Mesenchymal stem cell (in vitro differentiated cells and primary cell): ENCODE data around the gene ATG2A.

Source experiments
- DNase-seq: peaks from one replicate; pipeline ENCODE4 v3.0.0-alpha.2; 2013
- H2AFZ ChIP-seq: one replicate; pipeline ENCODE4 v1.6.1; 2013; ENCODE audit warnings: low read depth, mild to moderate bottlenecking, control low read depth, inconsistent platforms, low read length, moderate library complexity
- H2AK5ac ChIP-seq: 2 replicates; pipeline ENCODE4 v1.6.1; 2013; ENCODE audit warnings: low read length, moderate library complexity, mild to moderate bottlenecking, inconsistent platforms; ENCODE audit not compliant: severe bottlenecking
- H2BK120ac ChIP-seq: one replicate; pipeline ENCODE4 v1.6.1; 2013; ENCODE audit warnings: low read depth, mild to moderate bottlenecking, inconsistent platforms, low read length, moderate library complexity
- H2BK12ac ChIP-seq, 2 experiments: one replicate each; pipeline ENCODE4 v1.6.1; 2013; ENCODE audit warnings: inconsistent platforms in 2 of 2, low read length in 2 of 2, mild to moderate bottlenecking in 2 of 2, moderate library complexity in 2 of 2, control low read depth in 1 of 2
- H2BK15ac ChIP-seq: one replicate; pipeline ENCODE4 v1.6.1; 2013; ENCODE audit warnings: mild to moderate bottlenecking, low read depth, inconsistent platforms; ENCODE audit not compliant: poor library complexity, severe bottlenecking
- H2BK5ac ChIP-seq: 2 replicates; pipeline ENCODE4 v1.6.1; 2013; ENCODE audit warnings: low read depth, mild to moderate bottlenecking, low read length, control low read depth, inconsistent platforms; ENCODE audit not compliant: poor library complexity, severe bottlenecking
- H3K14ac ChIP-seq, 2 experiments: one replicate each; pipeline ENCODE4 v1.6.1; 2013; ENCODE audit warnings: inconsistent platforms in 2 of 2, low read length in 2 of 2, control low read depth in 1 of 2, mild to moderate bottlenecking in 1 of 2, moderate library complexity in 1 of 2
- H3K18ac ChIP-seq, 2 experiments: one replicate each; pipeline ENCODE4 v1.6.1; 2013; ENCODE audit warnings: inconsistent platforms in 2 of 2, low read length in 2 of 2, control low read depth in 1 of 2, low read depth in 1 of 2, mild to moderate bottlenecking in 1 of 2
- H3K23ac ChIP-seq, 2 experiments: one replicate each; pipeline ENCODE4 v1.6.1; 2013; ENCODE audit warnings: inconsistent platforms in 2 of 2, low read length in 2 of 2, mild to moderate bottlenecking in 2 of 2, moderate library complexity in 2 of 2, control low read depth in 1 of 2
- H3K27ac ChIP-seq: 2 replicates; pipeline ENCODE4 v1.5.1; 2013; ENCODE audit warnings: mild to moderate bottlenecking, moderate library complexity, low read length, control low read depth, inconsistent platforms; ENCODE audit not compliant: poor library complexity, severe bottlenecking
- H3K27me3 ChIP-seq, 2 experiments: 2 replicates each; pipeline versions ENCODE4 v1.6.1 to v1.7.0; 2013; ENCODE audit warnings: low read length in 2 of 2, mild to moderate bottlenecking in 2 of 2, moderate library complexity in 2 of 2, control low read depth in 1 of 2, inconsistent platforms in 1 of 2; ENCODE audit not compliant: control insufficient read depth in 1 of 2, insufficient read depth in 1 of 2
- H3K36me3 ChIP-seq, 2 experiments: 2 replicates each; pipeline versions ENCODE4 v1.6.1 to v1.7.0; 2013; ENCODE audit warnings: low read length in 2 of 2, control low read depth in 1 of 2, inconsistent platforms in 1 of 2, low read depth in 1 of 2, mild to moderate bottlenecking in 1 of 2; ENCODE audit not compliant: insufficient read depth in 2 of 2, control insufficient read depth in 1 of 2
- H3K4ac ChIP-seq, 2 experiments: one replicate each; pipeline ENCODE4 v1.6.1; 2013; ENCODE audit warnings: inconsistent platforms in 2 of 2, low read length in 2 of 2, mild to moderate bottlenecking in 2 of 2, moderate library complexity in 2 of 2, control low read depth in 1 of 2, low read depth in 1 of 2
- H3K4me1 ChIP-seq: 2 replicates; pipeline ENCODE4 v1.6.1; 2013; ENCODE audit warnings: low read depth, low read length, control low read depth; ENCODE audit not compliant: control insufficient read depth, insufficient read depth
- H3K4me2 ChIP-seq: 2 replicates; pipeline ENCODE4 v1.6.1; 2013; ENCODE audit warnings: low read length, mild to moderate bottlenecking, inconsistent platforms; ENCODE audit not compliant: poor library complexity, severe bottlenecking
- H3K4me3 ChIP-seq, 2 experiments: 2 replicates each; pipeline versions ENCODE4 v1.5.1 to v1.7.0; 2013; ENCODE audit warnings: low read length in 2 of 2, mild to moderate bottlenecking in 2 of 2, control low read depth in 1 of 2, low read depth in 1 of 2; ENCODE audit not compliant: insufficient read depth in 1 of 2
- H3K79me1 ChIP-seq: replicated peaks from 2 replicates; pipeline ENCODE4 v1.6.1; 2013; ENCODE audit warnings: mild to moderate bottlenecking, control low read depth, low read length, inconsistent platforms; ENCODE audit not compliant: poor library complexity, severe bottlenecking
- H3K9ac ChIP-seq: 2 replicates; pipeline ENCODE4 v1.7.0; 2013; ENCODE audit warnings: mild to moderate bottlenecking, low read length, moderate library complexity
- H3K9me3 ChIP-seq: 2 replicates; pipeline ENCODE4 v1.7.0; 2013; ENCODE audit warnings: mild to moderate bottlenecking, low read length; ENCODE audit not compliant: control insufficient read depth
- H4K8ac ChIP-seq: one replicate; pipeline ENCODE4 v1.6.1; 2013; ENCODE audit warnings: inconsistent platforms, mild to moderate bottlenecking, low read length, moderate library complexity
- H4K91ac ChIP-seq: one replicate; pipeline ENCODE4 v1.6.1; 2013; ENCODE audit warnings: mild to moderate bottlenecking, low read length, inconsistent platforms
- WGBS: methylation state at CpG from one replicate; pipeline ENCODE4 v1.1.7; 2013; ENCODE audit warnings: mixed read lengths; 5-methylcytosine and 5-hydroxymethylcytosine counted together

ATG2A gene

DNA sequence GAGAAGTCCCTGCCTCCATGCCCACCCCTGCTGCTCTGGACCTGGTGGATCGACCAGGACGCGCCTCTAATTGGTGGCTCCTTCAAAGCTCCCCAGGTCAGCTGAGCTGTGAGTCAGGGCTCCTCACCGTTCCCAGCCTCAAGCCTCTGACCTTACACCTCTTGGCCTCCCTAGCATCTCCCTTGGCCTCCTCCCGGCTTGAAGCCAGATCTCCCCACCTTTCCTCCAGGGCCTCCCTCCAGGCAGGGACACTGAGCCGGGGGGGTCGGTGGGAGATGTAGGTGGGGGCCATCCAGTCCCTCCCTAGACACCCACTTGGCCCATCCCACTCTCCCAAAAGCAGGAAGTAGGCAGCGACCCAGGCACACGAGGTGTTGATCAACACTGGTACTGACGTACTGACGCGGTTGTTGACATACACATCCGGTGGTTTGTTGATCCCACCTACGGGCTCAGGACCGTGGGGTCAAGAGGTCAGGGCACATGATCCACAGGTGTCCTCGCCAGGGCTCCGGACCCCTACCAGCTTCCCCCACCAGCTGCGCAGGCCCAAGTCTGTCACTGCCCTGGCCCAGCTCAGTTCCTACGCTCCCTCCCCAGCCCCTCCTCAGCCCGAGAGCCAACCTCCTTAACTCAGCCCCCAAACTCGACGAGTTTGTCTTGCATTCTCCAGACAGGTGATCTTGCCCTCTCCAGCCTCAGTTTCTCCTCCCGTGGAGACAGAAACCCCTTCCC is 802 bp downstream of the ATG2A start:
- Histone ChIP-seq H3K4me2 (peak overlapping the region; percentile 90), H2BK120ac (no peak overlapping the region)

GRCh38 chr11:64915376-64915887 is 1.6 kb downstream of the ATG2A start:
- H3K36me3 ChIP-seq: peaks cover 38 to 39% of the 10 kb centered on the region in 2 experiments
- H2AK5ac ChIP-seq: no peak overlapping the region
- no peak overlapping the region for H3K27ac ChIP-seq
- H4K91ac ChIP-seq: no peak overlapping the region
- H2BK15ac ChIP-seq: peak overlapping the region; percentile 29
- no peak for DNase-seq
- H2AFZ ChIP-seq: no peak overlapping the region
- H3K79me1 ChIP-seq: peaks cover 26% of the 10 kb centered on the region
- H3K9me3 ChIP-seq: no peaks in the 10 kb centered on the region
- no peak overlapping the region for H2BK12ac ChIP-seq
- no peak overlapping the region for H2BK5ac ChIP-seq
- peak overlapping the region in 1 of 2 experiments; percentile 100 for H3K4me3 ChIP-seq
- H3K4ac ChIP-seq: no peak overlapping the region
- peak overlapping the region; percentile 90 for H3K4me2 ChIP-seq
- peak overlapping the region; percentile 98 for H3K9ac ChIP-seq
- 89% methylated on average over 7 of the region's 7 CpGs for WGBS
- H3K18ac ChIP-seq: peak overlapping the region in 1 of 2 experiments; percentile 11
- peaks cover 16% of the 10 kb centered on the region for H3K4me1 ChIP-seq
- H4K8ac ChIP-seq: no peak overlapping the region
- no peak overlapping the region for H3K14ac ChIP-seq
- H3K27me3 ChIP-seq: no peaks in the 10 kb centered on the region
- H2BK120ac ChIP-seq: no peak overlapping the region
- no peak overlapping the region for H3K23ac ChIP-seq

More for the DNA sequence above, 802 bp downstream of the ATG2A start:
- Histone ChIP-seq H3K4me1 (peaks cover 16% of the 10 kb centered on the region), H2BK5ac (no peak overlapping the region), H3K23ac (peak overlapping the region in 1 of 2 experiments; percentile 70), H2BK12ac (peak overlapping the region in 1 of 2 experiments; percentile 39), H3K27me3 (no peaks in the 10 kb centered on the region), H2AFZ (peak overlapping the region; percentile 79), H3K9ac (peak overlapping the region; percentile 98), H3K36me3 (peaks cover 30 to 31% of the 10 kb centered on the region in 2 experiments), H2BK15ac (no peak overlapping the region), H3K18ac (peak overlapping the region; percentile 46 to 95), H2AK5ac (peak overlapping the region; percentile 15), H3K14ac (peak overlapping the region in 1 of 2 experiments; percentile 93), H4K8ac (peak overlapping the region; percentile 53), H3K9me3 (no peaks in the 10 kb centered on the region), H3K27ac (no peak overlapping the region), H4K91ac (no peak overlapping the region), H3K4me3 (peak overlapping the region; percentile 87 to 100), H3K79me1 (peaks cover 26% of the 10 kb centered on the region), H3K4ac (peak overlapping the region; percentile 25 to 74)
- peak; percentile 66 for DNase-seq
- WGBS: 10% methylated on average over 19 of the region's 23 CpGs

DNA sequence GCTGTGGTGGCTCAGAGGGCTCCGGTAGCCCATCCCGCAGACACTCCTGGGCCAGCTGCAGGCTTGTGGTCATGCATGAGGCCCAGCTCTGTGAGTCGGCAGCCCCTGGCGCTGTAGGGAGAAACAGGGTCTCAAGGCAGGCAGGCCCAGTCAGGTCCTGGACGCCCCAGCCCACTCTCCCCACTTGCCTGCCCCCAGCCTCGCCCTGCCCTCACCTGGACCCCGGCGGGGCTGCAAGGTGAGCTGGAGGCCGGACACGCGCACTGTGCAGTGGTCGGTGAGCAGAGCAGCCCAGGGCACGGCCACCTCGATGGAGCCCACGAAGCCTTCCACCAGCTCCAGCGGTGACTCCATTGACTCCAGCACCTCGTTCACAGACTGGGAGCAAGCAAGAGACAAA is 2.9 kb downstream of the ATG2A start:
- no peak overlapping the region for H2BK15ac ChIP-seq
- no peak overlapping the region for H4K91ac ChIP-seq
- no peak overlapping the region for H2BK5ac ChIP-seq
- no peak for DNase-seq
- WGBS: 97% methylated on average over 17 of the region's 17 CpGs
- H3K27ac ChIP-seq: no peak overlapping the region
- peaks cover 26% of the 10 kb centered on the region for H3K79me1 ChIP-seq
- H3K36me3 ChIP-seq: peaks cover 51 to 52% of the 10 kb centered on the region in 2 experiments
- no peak overlapping the region for H3K18ac ChIP-seq
- H3K9ac ChIP-seq: no peak overlapping the region
- no peak overlapping the region for H2BK120ac ChIP-seq
- H3K4me3 ChIP-seq: no peak overlapping the region
- H3K27me3 ChIP-seq: no peaks in the 10 kb centered on the region
- no peak overlapping the region for H3K4ac ChIP-seq
- no peak overlapping the region for H3K4me2 ChIP-seq
- peaks cover 16% of the 10 kb centered on the region for H3K4me1 ChIP-seq
- H3K14ac ChIP-seq: no peak overlapping the region
- no peak overlapping the region for H2BK12ac ChIP-seq
- no peak overlapping the region for H4K8ac ChIP-seq
- H2AFZ ChIP-seq: no peak overlapping the region
- H3K23ac ChIP-seq: no peak overlapping the region
- no peak overlapping the region for H2AK5ac ChIP-seq
- H3K9me3 ChIP-seq: no peaks in the 10 kb centered on the region

DNA sequence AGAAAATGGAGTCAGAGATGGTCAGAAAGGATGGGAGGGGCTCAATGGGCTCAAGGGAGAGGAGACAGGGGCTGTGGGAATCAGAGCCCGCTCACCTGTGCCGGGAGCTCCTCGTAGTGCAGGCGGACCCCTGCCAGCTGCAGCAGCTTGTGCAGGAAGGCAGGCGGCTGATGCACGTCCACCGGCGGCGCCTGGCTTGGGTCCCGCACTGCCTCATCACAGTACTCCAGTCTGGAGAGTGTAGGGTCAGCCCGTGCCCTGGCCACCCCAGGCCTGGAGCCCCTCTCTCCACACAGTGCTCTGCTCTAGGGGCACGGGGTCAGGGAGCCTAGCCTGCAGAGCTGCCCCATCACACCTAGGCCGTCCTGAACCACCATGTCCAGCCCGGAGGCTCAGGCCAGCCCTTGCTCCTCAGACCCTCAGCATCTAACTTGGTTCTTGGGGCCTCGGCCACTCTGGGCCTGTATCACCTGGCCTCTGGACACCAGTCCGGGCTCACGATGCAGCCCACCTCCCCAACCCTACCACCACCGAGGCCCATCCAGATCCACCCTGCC is 3.8 kb downstream of the ATG2A start:
- DNase-seq: no peak
- H3K9ac ChIP-seq: no peak overlapping the region
- 90% methylated on average over 18 of the region's 18 CpGs for WGBS

More for the DNA sequence above, 3.8 kb downstream of the ATG2A start:
- no peak overlapping the region for H3K23ac ChIP-seq
- no peak overlapping the region for H2AK5ac ChIP-seq
- H2BK120ac ChIP-seq: no peak overlapping the region
- H2BK15ac ChIP-seq: no peak overlapping the region
- no peak overlapping the region for H2BK5ac ChIP-seq
- no peak overlapping the region for H3K14ac ChIP-seq
- no peak overlapping the region for H2AFZ ChIP-seq
- no peak overlapping the region for H3K27ac ChIP-seq
- no peak overlapping the region for H3K4me2 ChIP-seq
- H3K9me3 ChIP-seq: no peaks in the 10 kb centered on the region
- H3K4ac ChIP-seq: no peak overlapping the region
- H4K91ac ChIP-seq: no peak overlapping the region
- peaks cover 14% of the 10 kb centered on the region for H3K4me1 ChIP-seq
- H3K27me3 ChIP-seq: no peaks in the 10 kb centered on the region
- no peak overlapping the region for H4K8ac ChIP-seq
- H3K18ac ChIP-seq: no peak overlapping the region
- H2BK12ac ChIP-seq: no peak overlapping the region
- peaks cover 60% of the 10 kb centered on the region in 2 experiments for H3K36me3 ChIP-seq
- H3K4me3 ChIP-seq: no peak overlapping the region
- peaks cover 25% of the 10 kb centered on the region for H3K79me1 ChIP-seq
